HUES64 (cell line): ENCODE measurements around the gene FAM114A2.
"Not testable (repeated sequence)": the region's sequence is repeated elsewhere in the genome, so short reads cannot be mapped to it uniquely, and the experiment has no call there.

Experiments used
- H3K27ac ChIP-seq: 2 replicates; pipeline ENCODE4 v1.7.0; 2013; ENCODE audit warnings: low read depth, low read length, inconsistent platforms
- H3K27me3 ChIP-seq: 2 replicates; pipeline ENCODE4 v1.6.1; 2013; ENCODE audit warnings: mild to moderate bottlenecking, low read length; ENCODE audit not compliant: insufficient read depth
- H3K36me3 ChIP-seq: 2 replicates; pipeline ENCODE4 v1.6.1; 2013; ENCODE audit warnings: mild to moderate bottlenecking, low read length; ENCODE audit not compliant: insufficient read depth
- H3K4me1 ChIP-seq: 2 replicates; pipeline ENCODE4 v1.6.1; 2013; ENCODE audit warnings: mild to moderate bottlenecking, low read length, moderate library complexity; ENCODE audit not compliant: insufficient read depth
- H3K4me3 ChIP-seq: 2 replicates; pipeline ENCODE4 v1.5.1; 2013; ENCODE audit warnings: mild to moderate bottlenecking, low read length, moderate library complexity
- H3K9ac ChIP-seq: 2 replicates; pipeline ENCODE4 v1.6.1; 2013; ENCODE audit warnings: mild to moderate bottlenecking, low read depth, low read length
- H3K9me3 ChIP-seq: 2 replicates; pipeline ENCODE4 v1.6.1; 2013; ENCODE audit warnings: low read depth, low read length; ENCODE audit not compliant: insufficient read depth
- WGBS: fragments of 150-250, 120-280 bp; methylation state at CpG from one replicate; pipeline ENCODE4 v1.1.7; 2013; ENCODE audit warnings: missing lambda C conversion rate; 5-methylcytosine and 5-hydroxymethylcytosine counted together

FAM114A2 gene

DNA sequence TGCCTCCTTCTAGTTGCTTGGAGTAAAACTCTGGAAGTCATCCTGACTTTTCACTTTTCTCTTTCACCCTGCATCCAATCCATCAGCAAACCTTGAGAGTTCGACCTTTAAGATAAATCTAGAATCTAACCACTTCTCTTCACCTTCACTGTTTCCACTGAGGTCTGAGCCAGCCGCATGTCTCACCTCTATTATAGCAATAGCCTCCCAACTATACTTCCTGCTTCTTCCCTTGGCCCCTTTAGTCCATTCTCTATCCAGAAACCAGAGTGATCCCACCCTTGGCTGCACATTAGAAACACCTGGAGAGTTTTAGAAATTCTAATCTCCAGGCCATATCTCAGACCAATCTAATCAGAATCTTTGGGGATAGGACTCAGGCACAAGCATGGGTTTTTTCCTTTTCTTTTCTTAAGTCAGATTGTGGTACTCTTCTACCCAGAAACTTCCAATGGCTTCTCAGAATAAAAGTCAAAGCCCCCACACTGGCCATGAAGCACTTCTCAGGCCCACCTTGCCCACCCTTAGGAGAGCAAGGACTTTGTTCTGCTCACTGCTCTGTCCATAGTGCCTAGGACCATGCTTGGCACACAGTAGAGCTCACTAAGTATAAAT, 33.2 kb upstream of the FAM114A2 start:
- no peaks in the 10 kb centered on the region for H3K9me3 ChIP-seq
- WGBS, result 87% methylated on average over 2 of the region's 2 CpGs
- no peaks in the 10 kb centered on the region for H3K36me3 ChIP-seq
- no peak overlapping the region for H3K27ac ChIP-seq
- H3K9ac ChIP-seq, result no peak overlapping the region
- no peak overlapping the region for H3K4me3 ChIP-seq
- H3K4me1 ChIP-seq, result no peaks in the 10 kb centered on the region
- H3K27me3 ChIP-seq, result no peaks in the 10 kb centered on the region

DNA sequence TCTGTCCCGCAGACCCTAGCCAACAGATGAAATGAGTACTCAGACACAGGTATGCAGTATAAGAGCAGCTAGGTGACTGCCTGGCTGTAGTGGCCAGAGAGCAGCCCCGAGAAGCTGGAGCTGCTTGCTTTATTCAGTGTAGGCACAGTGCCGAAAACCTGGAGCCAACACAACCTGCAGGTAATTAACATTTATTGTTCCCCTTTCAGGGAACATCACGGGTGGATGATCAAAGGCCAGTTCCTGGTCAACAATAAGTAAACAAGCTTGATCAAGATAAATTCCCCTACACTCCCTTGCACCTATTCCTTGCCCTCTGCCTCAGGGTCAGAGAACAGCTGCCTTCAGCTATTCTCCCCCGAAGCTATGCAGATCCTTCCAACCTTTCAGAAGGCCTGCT, 31.1 kb upstream of the FAM114A2 start:
- 90% methylated on average over 5 of the region's 5 CpGs for WGBS
- not testable (repeated sequence) for H3K27ac ChIP-seq, H3K9ac ChIP-seq, H3K4me1 ChIP-seq, H3K9me3 ChIP-seq, H3K27me3 ChIP-seq, H3K36me3 ChIP-seq, H3K4me3 ChIP-seq

DNA sequence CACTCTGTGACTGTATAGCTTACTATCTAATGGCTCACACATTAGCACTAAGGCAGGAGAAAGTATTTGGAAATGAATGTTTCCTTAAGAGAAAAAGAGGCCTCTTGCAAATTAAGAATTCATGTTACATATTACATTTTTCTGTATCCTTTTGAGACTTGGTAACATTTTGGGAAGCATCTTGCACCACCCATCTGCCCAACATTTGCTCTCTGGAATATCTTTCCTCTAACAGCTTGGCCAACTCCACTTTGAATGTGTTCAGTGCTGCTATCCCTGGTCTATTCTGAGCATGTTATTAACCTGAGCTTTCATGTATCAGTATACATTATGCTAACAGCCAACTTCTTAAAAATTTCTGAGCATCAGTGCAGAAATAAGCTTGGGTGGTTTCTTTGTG, 27.3 kb upstream of the FAM114A2 start:
- Histone ChIP-seq H3K27me3 (no peaks in the 10 kb centered on the region), H3K9ac (no peak overlapping the region), H3K4me3 (no peak overlapping the region), H3K27ac (no peak overlapping the region), H3K4me1 (no peaks in the 10 kb centered on the region), H3K9me3 (no peaks in the 10 kb centered on the region), H3K36me3 (no peaks in the 10 kb centered on the region)

DNA sequence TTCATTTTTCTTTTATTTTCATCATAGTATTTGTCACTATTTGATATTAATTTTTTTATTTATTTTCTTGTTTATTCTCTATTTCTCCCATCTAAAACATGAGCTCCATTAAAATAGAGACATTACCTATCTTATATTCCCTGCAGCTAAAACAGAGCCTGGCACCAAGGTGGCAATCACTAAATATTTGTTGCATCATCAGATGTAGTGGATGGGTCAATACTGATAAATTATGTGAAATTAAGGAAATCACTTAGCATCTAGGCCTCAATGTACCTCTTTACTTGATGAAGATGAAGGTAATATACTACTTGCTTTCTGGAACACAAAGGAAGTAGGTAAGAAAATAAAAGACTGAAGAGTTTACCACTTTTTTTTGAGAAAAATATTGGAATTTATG, 24.7 kb upstream of the FAM114A2 start:
- no peaks in the 10 kb centered on the region for H3K9me3 ChIP-seq
- H3K9ac ChIP-seq, result no peak overlapping the region
- H3K36me3 ChIP-seq, result no peaks in the 10 kb centered on the region
- H3K4me1 ChIP-seq, result peaks cover 5% of the 10 kb centered on the region
- no peak overlapping the region for H3K4me3 ChIP-seq
- no peak overlapping the region for H3K27ac ChIP-seq
- no peaks in the 10 kb centered on the region for H3K27me3 ChIP-seq

DNA sequence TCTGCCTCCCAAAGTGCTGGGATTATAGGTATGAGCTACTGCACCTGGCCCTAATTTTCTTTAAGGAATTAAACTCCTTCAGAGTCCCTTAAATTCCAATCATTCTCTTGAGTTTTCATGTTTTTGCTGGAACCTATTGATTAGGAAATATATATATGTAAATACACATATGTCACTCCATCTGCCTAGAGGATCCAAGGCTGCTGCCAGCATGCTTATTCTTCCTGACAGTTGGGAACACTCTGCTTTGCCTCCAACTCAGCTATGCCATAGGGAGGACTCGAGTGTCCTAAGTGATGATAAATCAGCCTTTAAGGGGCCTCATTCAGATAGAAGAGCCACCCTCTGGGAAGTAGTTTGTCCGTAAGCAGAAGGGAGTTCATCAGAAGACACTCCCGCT, 21.9 kb upstream of the FAM114A2 start:
- Histone ChIP-seq H3K27me3 (no peaks in the 10 kb centered on the region), H3K9ac (no peak overlapping the region), H3K9me3 (no peaks in the 10 kb centered on the region), H3K27ac (no peak overlapping the region), H3K4me3 (no peak overlapping the region), H3K4me1 (peaks cover 8% of the 10 kb centered on the region), H3K36me3 (no peaks in the 10 kb centered on the region)
- WGBS, result 85% methylated on average over 3 of the region's 3 CpGs

DNA sequence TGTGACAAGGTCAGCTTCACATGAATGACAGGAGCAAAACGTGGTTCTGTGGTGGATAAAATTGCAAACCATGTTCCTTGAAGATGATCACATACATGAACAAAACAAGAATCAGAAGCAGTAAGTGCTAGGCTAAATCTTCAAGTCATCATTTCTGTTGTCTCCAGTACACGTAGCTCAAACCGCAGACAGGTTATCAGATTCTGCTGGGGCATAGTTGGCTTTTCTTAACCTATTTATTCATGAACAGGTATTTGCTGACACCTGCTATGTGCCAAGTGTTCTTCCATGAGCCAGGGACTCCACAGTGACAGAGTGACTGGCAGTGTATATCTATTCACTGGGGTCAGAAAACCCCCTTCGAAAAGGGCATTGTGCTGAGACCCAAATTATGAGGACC, 20.9 kb upstream of the FAM114A2 start:
- peaks cover 3% of the 10 kb centered on the region for H3K36me3 ChIP-seq
- H3K4me3 ChIP-seq, result no peak overlapping the region
- WGBS, result 93% methylated on average over 4 of the region's 4 CpGs
- no peak overlapping the region for H3K27ac ChIP-seq
- no peaks in the 10 kb centered on the region for H3K9me3 ChIP-seq
- H3K4me1 ChIP-seq, result peaks cover 8% of the 10 kb centered on the region
- no peak overlapping the region for H3K9ac ChIP-seq
- no peaks in the 10 kb centered on the region for H3K27me3 ChIP-seq

DNA sequence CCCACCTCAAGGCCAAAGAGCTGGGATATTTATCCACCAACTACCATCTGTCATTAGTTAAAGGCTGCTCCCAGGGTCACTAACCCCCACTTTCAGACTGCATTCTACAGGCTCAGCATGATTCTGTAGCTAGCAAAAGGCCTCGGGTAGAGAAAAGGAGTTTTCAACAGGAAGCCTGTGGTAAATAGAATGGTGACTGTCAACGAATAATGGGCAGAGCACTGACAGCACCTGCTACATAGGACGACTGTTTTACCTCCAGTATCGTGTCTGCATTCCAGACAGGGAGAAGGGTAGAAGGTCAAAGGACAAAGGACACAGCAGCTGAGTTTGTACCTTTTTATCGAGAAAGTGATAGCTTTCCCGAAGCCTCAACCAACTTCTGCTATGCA, 20.3 kb upstream of the FAM114A2 start:
- WGBS, result 60% methylated on average over 6 of the region's 6 CpGs
- Histone ChIP-seq H3K4me3 (no peak overlapping the region), H3K9me3 (no peaks in the 10 kb centered on the region), H3K27ac (no peak overlapping the region), H3K27me3 (no peaks in the 10 kb centered on the region), H3K36me3 (peaks cover 9% of the 10 kb centered on the region), H3K9ac (no peak overlapping the region), H3K4me1 (peaks cover 8% of the 10 kb centered on the region)

DNA sequence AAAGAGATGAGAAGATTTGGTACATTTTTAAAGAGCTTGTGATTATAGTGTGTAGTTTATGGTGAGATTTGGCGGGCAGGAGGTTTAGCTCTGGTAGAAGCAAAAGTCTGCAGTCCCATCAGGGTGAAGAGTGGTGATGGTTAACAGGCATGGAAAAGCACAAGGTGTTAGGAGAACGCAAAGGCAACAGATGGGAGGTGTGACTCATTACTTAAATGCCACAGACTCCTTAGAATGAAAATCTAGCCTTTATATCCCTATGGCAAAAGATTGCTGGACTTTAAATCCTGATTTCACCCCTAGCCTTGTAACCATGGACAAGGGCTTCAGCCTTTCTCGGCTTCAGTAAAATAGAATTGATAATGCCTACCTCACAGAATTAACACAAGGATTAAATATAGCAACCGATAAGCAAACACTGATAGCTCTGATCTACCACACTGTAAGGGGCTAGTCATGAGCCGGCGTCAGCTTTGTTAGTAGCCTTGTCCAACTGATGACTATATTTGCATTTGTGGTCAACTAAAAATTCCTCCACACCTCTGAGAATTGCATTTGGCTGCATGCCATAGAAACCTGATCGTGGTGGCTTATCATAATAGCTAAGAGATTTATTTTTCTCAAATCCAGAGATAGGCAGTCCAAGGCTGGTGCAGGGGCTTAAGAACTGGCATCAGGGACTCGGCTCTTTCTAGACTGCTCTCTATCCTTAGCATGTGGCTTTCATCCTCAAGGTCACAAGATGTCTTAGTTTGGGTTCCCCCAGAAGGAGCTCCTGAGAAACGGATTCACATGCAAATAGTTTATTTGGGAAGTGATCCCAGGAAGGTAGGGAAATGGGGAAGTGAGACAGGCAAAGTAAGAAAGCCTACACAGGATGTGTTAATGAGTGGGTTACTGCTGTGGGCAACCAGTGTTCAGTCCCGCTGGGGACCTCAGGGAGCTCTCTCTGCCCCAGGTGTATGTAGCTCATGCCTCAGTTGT, 19.6 kb upstream of the FAM114A2 start:
- WGBS, result 76% methylated on average over 10 of the region's 10 CpGs
- H3K4me3 ChIP-seq, result no peak overlapping the region

DNA sequence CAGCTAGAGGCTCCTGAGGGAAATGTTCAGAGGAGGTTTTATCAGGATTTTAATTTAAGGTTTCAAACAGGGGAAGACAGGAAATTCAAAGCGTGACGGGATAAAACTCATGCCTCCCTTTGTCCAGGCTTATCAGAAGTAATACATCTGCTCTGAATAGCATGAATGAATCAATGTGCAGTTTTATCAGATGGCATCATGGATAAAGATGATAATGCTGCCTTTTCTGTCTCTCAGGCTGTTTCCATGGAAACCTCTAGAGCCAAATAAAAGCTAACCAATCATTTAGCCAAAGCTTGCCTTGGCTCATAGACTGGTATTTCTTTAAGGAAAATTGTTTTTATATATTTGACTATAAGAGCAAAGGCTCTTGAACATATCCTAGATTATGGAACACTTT, 16.5 kb upstream of the FAM114A2 start:
- H3K9me3 ChIP-seq, result no peaks in the 10 kb centered on the region
- no peak overlapping the region for H3K4me3 ChIP-seq
- H3K4me1 ChIP-seq, result peaks cover 8% of the 10 kb centered on the region
- H3K27me3 ChIP-seq, result no peaks in the 10 kb centered on the region
- H3K27ac ChIP-seq, result no peak overlapping the region
- peaks cover 29% of the 10 kb centered on the region for H3K36me3 ChIP-seq
- no peak overlapping the region for H3K9ac ChIP-seq
- WGBS, result 94% methylated on average over 2 of the region's 2 CpGs

More for the DNA sequence above, 19.6 kb upstream of the FAM114A2 start:
- Histone ChIP-seq H3K27ac (no peak overlapping the region), H3K4me1 (peaks cover 8% of the 10 kb centered on the region), H3K9me3 (no peaks in the 10 kb centered on the region), H3K9ac (no peak overlapping the region), H3K27me3 (no peaks in the 10 kb centered on the region), H3K36me3 (peaks cover 15% of the 10 kb centered on the region)

DNA sequence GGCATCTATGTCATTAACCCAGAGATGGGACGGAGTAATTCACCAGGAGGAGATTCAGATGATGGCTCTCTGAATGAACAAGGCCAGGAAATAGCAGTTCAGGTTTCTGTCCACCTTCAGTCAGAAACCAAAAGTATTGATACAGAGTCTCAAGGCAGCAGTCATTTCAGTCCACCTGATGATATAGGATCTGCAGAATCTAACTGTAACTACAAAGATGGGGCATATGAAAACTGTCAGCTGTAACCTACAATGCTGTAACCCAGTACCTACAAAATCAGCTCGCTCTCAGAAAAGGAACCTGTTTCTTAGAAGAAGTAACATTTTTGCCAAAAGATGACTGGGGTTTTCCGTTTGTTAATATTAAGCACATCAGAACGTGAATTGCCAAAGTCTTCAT, 14.8 kb upstream of the FAM114A2 start:
- WGBS, result 99% methylated on average over 4 of the region's 4 CpGs
- Histone ChIP-seq H3K4me3 (no peak overlapping the region), H3K27ac (no peak overlapping the region), H3K27me3 (no peaks in the 10 kb centered on the region), H3K4me1 (peaks cover 4% of the 10 kb centered on the region), H3K9me3 (no peaks in the 10 kb centered on the region), H3K36me3 (peaks cover 35% of the 10 kb centered on the region), H3K9ac (no peak overlapping the region)

DNA sequence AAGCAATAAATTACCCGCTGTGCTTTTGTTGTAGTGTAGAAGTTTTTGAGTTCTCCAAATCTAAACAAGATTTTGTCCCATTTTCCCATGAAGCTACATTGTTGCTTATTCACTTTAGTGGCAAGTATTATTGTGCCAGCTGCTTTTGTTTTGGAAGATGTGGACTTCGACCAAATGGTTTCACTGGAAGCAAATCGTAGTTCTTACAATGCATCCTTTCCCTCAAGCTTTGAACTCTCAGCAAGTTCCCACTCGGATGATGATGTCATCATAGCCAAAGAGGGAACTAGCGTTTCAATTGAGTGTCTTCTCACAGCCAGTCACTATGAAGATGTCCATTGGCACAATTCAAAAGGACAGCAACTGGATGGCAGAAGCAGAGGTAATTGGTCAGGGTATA, 10.9 kb upstream of the FAM114A2 start:
- Histone ChIP-seq H3K27me3 (no peaks in the 10 kb centered on the region), H3K4me3 (no peak overlapping the region), H3K9me3 (no peaks in the 10 kb centered on the region), H3K36me3 (peaks cover 33% of the 10 kb centered on the region), H3K4me1 (no peaks in the 10 kb centered on the region), H3K27ac (no peak overlapping the region), H3K9ac (no peak overlapping the region)
- WGBS, result 93% methylated on average over 4 of the region's 5 CpGs
